Fibroblast of lung (primary cell): ENCODE results near the gene NUP160.

Source experiments
- EZH2 ChIP-seq: IDR thresholded peaks from 2 replicates; pipeline ENCODE4 v1.5.1; 2012; ENCODE audit warnings: low read length, control low read depth, mild to moderate bottlenecking; ENCODE audit errors: missing control alignments
- TF ChIP-seq, protein P1 (sequence below), 2 donors: IDR thresholded peaks in 1 of 2; conservative IDR thresholded peaks in 1 of 2; 1 replicate in 1 of 2; 2 replicates in 1 of 2; pipeline ENCODE4 v1.5.1; 2011 to 2012; ENCODE audit warnings: low read length in 2 of 2, control low read depth in 1 of 2, inconsistent platforms in 1 of 2, low read depth in 1 of 2, mild to moderate bottlenecking in 1 of 2

DNA sequence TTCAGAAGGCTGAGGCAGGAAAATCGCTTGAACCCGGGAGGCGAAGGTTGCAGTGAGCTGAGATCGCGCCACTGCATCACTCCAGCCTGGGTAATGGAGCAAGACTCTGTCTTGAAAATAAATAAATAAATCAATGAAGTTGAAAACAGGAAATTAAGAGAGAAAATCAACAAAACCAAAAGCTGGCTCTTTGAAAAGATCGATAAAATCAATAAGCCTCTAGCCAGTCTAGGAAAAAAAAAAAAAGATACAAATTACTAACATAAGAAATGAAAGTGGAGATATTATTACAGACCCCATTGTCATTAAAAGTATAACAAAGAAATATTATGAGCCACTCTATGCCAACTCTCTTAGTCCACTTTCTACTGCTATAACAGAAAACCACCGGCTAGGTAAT is 48.0 kb upstream of the NUP160 start:
- TF ChIP-seq, protein P1, sequence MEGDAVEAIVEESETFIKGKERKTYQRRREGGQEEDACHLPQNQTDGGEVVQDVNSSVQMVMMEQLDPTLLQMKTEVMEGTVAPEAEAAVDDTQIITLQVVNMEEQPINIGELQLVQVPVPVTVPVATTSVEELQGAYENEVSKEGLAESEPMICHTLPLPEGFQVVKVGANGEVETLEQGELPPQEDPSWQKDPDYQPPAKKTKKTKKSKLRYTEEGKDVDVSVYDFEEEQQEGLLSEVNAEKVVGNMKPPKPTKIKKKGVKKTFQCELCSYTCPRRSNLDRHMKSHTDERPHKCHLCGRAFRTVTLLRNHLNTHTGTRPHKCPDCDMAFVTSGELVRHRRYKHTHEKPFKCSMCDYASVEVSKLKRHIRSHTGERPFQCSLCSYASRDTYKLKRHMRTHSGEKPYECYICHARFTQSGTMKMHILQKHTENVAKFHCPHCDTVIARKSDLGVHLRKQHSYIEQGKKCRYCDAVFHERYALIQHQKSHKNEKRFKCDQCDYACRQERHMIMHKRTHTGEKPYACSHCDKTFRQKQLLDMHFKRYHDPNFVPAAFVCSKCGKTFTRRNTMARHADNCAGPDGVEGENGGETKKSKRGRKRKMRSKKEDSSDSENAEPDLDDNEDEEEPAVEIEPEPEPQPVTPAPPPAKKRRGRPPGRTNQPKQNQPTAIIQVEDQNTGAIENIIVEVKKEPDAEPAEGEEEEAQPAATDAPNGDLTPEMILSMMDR (conservative IDR thresholded peaks at IDR 0.05 in 1 of 2, IDR thresholded peaks at IDR 0.05 in 1 of 2; ENCODE audit: low read depth in 1 of 2, low read length in 2 of 2), result no peak
- TF ChIP-seq EZH2, result no peak
